ENCODE data around the gene APC. TPM values are rescaled to one million over a fixed set of nuclear protein-coding genes. Genes with fewer than 3 reads are reported as not detected.
A peak's percentile ranks its signal among the peaks of the same experiment; 100 is the strongest.
"Not testable (repeated sequence)": the region's sequence is repeated elsewhere in the genome, so short reads cannot be mapped to it uniquely, and the experiment has no call there.

APC gene
- total RNA-seq, 1 donor from 2014 or later, result 39.8 TPM

- DNase-seq (ENCODE audit: low spot score), result no peak
These were observed 112.2 kb downstream of the APC start for GRCh38 chr5:112849912-112850311.

- no peak for DNase-seq (ENCODE audit: low spot score)
These were observed 117.0 kb downstream of the APC start for GRCh38 chr5:112854651-112855050.

GRCh38 chr5:112857866-112858265 is 120.2 kb downstream of the APC start:
- DNase-seq (ENCODE audit: low spot score), result no peak

- DNase-seq (ENCODE audit: low spot score), result not testable (repeated sequence)
These were observed 122.9 kb downstream of the APC start for GRCh38 chr5:112860571-112860928.

GRCh38 chr5:112860929-112861637 is 123.4 kb downstream of the APC start, which contains the start of gene SRP19:
SRP19 (plus strand) TSS chr5:112861287; CDS start chr5:112861377, 90 bp downstream.
- peak; percentile 98 for DNase-seq (ENCODE audit: low spot score)

GRCh38 chr5:112861638-112861985 is 123.9 kb downstream of the APC start:
- no peak for DNase-seq (ENCODE audit: low spot score)

- DNase-seq (ENCODE audit: low spot score), result no peak
These were observed 124.4 kb downstream of the APC start for GRCh38 chr5:112862085-112862484.

- no peak for DNase-seq (ENCODE audit: low spot score)
These were observed 125.9 kb downstream of the APC start for GRCh38 chr5:112863549-112863948.

GRCh38 chr5:112865128-112865527 is 127.4 kb downstream of the APC start:
- no peak for DNase-seq (ENCODE audit: low spot score)

GRCh38 chr5:112866739-112867138 is 129.1 kb downstream of the APC start:
- no peak for DNase-seq (ENCODE audit: low spot score)

GRCh38 chr5:112867411-112867810 is 129.7 kb downstream of the APC start:
- no peak for DNase-seq (ENCODE audit: low spot score)

GRCh38 chr5:112869948-112870347 is 132.3 kb downstream of the APC start:
- DNase-seq (ENCODE audit: low spot score), result no peak

GRCh38 chr5:112870966-112871365 is 133.3 kb downstream of the APC start:
- DNase-seq (ENCODE audit: low spot score), result no peak

GRCh38 chr5:112876362-112876761 is 138.7 kb downstream of the APC start:
- no peak for DNase-seq (ENCODE audit: low spot score)

GRCh38 chr5:112878101-112878500 is 140.4 kb downstream of the APC start:
- DNase-seq (ENCODE audit: low spot score), result no peak

- DNase-seq (ENCODE audit: low spot score), result no peak
These were observed 141.1 kb downstream of the APC start for GRCh38 chr5:112878760-112879159.

- DNase-seq (ENCODE audit: low spot score), result no peak
These were observed 142.7 kb downstream of the APC start for GRCh38 chr5:112880219-112880964.

- DNase-seq (ENCODE audit: low spot score), result no peak
These were observed 145.5 kb downstream of the APC start for GRCh38 chr5:112883192-112883591.

GRCh38 chr5:112885001-112885400 is 147.3 kb downstream of the APC start:
- no peak for DNase-seq (ENCODE audit: low spot score)

GRCh38 chr5:112886975-112887374 is 149.3 kb downstream of the APC start:
- no peak for DNase-seq (ENCODE audit: low spot score)

GRCh38 chr5:112892066-112892465 is 154.4 kb downstream of the APC start:
- DNase-seq (ENCODE audit: low spot score), result not testable (repeated sequence)

GRCh38 chr5:112892776-112893175 is 155.1 kb downstream of the APC start:
- no peak for DNase-seq (ENCODE audit: low spot score)

GRCh38 chr5:112895682-112896081 is 158.0 kb downstream of the APC start:
- no peak for DNase-seq (ENCODE audit: low spot score)
